HCT116 (cell line): ENCODE data around the gene MYH11. TPM values are rescaled to one million over a fixed set of nuclear protein-coding genes. Genes with fewer than 3 reads are reported as not detected.
"Not testable (repeated sequence)": the region's sequence is repeated elsewhere in the genome, so short reads cannot be mapped to it uniquely, and the experiment has no call there.

Experiments used
- ATAC-seq: fragments of 200-7000 bp; cut with Tn5 transposase; 2 replicates; pipeline ENCODE4 v1.9.1; 2020; ENCODE audit warnings: mild to moderate bottlenecking, moderate library complexity
- BruUV-seq: library from RNA; stranded (reverse); fragments of 400-500 nt; replicated peaks from 2 replicates; lab custom pipeline; 2021; lab: Mats Ljungman, UMichigan
- CTCF ChIA-PET: fragments of 300-600 bp; sonication (Branson Sonifier 250); formaldehyde crosslinking; loops from one replicate; lab custom pipeline; 2021; ENCODE audit warnings: antibody characterized with exemption; lab: Charles Lee
- POLR2A ChIA-PET: fragments of 300-600, 350-600 bp; sonication (Branson Sonifier 250); formaldehyde crosslinking; loops from one replicate; lab custom pipeline; 2021; ENCODE audit warnings: antibody characterized with exemption; lab: Charles Lee
- RAD21 ChIA-PET, 2 experiments: fragments of 300-600 bp; sonication (Branson Sonifier 250); formaldehyde crosslinking; loops; one replicate each; lab custom pipeline; 2023; ENCODE audit warnings: low total read pairs in 2 of 2; ENCODE audit not compliant: uncharacterized antibody in 2 of 2, unreplicated experiment in 2 of 2, low non-redundant PET in 1 of 2; lab: Charles Lee
- DNase-seq: peaks from one replicate; pipeline ENCODE4 v3.0.0-alpha.2; 2010; ENCODE audit warnings: low read depth, low spot score
- H2AFZ ChIP-seq: fragments of 200-600 bp; shearing (Covaris generic), sonication (generic); 2 replicates; pipeline ENCODE4 v1.6.1; 2017; ENCODE audit warnings: low read depth, mixed run types, mixed read lengths, antibody characterized with exemption, low read length; ENCODE audit not compliant: poor library complexity, severe bottlenecking
- H3K27ac ChIP-seq: 2 replicates; pipeline ENCODE4 v1.5.1; 2012; ENCODE audit warnings: low read depth, low read length
- H3K27me3 ChIP-seq: fragments of 200-600 bp; sonication (generic); 2 replicates; pipeline ENCODE4 v1.6.1; 2016; ENCODE audit warnings: mixed run types, low read length, mixed read lengths; ENCODE audit not compliant: insufficient read depth
- H3K36me3 ChIP-seq, 2 experiments: fragments of 200-500 bp in 1 of 2; fragments of 200-600 bp in 1 of 2; sonication (Bioruptor generic) in 1 of 2; sonication (generic) in 1 of 2; 2 replicates each; pipeline versions ENCODE4 v1.5.1 to v1.6.1; 2014 to 2016; ENCODE audit warnings: low read length in 2 of 2, inconsistent platforms in 1 of 2, mixed read lengths in 1 of 2, mixed run types in 1 of 2; ENCODE audit not compliant: insufficient read depth in 2 of 2, control insufficient read depth in 1 of 2
- H3K4me1 ChIP-seq, 2 experiments: fragments of 200-600 bp in 1 of 2; sonication (generic) in 1 of 2; 2 replicates each; pipeline versions ENCODE4 v1.5.1 to v1.6.1; 2012 to 2017; ENCODE audit warnings: low read length in 2 of 2, inconsistent platforms in 1 of 2, mild to moderate bottlenecking in 1 of 2, mixed read lengths in 1 of 2, mixed run types in 1 of 2, moderate library complexity in 1 of 2; ENCODE audit not compliant: insufficient read depth in 2 of 2, control insufficient read depth in 1 of 2
- H3K4me2 ChIP-seq: fragments of 200-600 bp; sonication (generic); 2 replicates; pipeline ENCODE4 v1.6.1; 2017; ENCODE audit warnings: mixed run types, low read length, mixed read lengths
- H3K4me3 ChIP-seq, 2 experiments: fragments of 200-600 bp in 1 of 2; sonication (generic) in 1 of 2; replicated peaks in 1 of 2; 2 replicates each; pipeline ENCODE4 v1.5.1; 2011 to 2016; ENCODE audit warnings: low read length in 2 of 2, control low read depth in 1 of 2, low read depth in 1 of 2, mild to moderate bottlenecking in 1 of 2, mixed read lengths in 1 of 2, mixed run types in 1 of 2
- H3K79me2 ChIP-seq: fragments of 200-600 bp; sonication (generic); 2 replicates; pipeline ENCODE4 v1.6.1; 2017; ENCODE audit warnings: mild to moderate bottlenecking, mixed run types, low read length, moderate library complexity, mixed read lengths; ENCODE audit not compliant: insufficient read depth
- H3K9ac ChIP-seq: fragments of 200-600 bp; sonication (generic); 2 replicates; pipeline ENCODE4 v1.6.1; 2016; ENCODE audit warnings: low read length, mixed read lengths
- H3K9me2 ChIP-seq: fragments of 200-600 bp; sonication (generic), shearing (Covaris generic); 2 replicates; pipeline ENCODE4 v1.6.1; 2017; ENCODE audit warnings: mixed run types, mild to moderate bottlenecking, moderate library complexity; ENCODE audit not compliant: insufficient read depth
- H3K9me3 ChIP-seq, 2 experiments: fragments of 200-500 bp in 1 of 2; fragments of 200-600 bp in 1 of 2; sonication (Bioruptor generic) in 1 of 2; sonication (generic) in 1 of 2; 2 replicates each; pipeline ENCODE4 v1.6.1; 2014 to 2017; ENCODE audit warnings: low read length in 2 of 2, mixed read lengths in 2 of 2, inconsistent platforms in 1 of 2, low read depth in 1 of 2, mild to moderate bottlenecking in 1 of 2, mixed run types in 1 of 2, moderate library complexity in 1 of 2; ENCODE audit not compliant: control insufficient read depth in 1 of 2, insufficient read depth in 1 of 2
- H4K20me1 ChIP-seq: fragments of 200-600 bp; sonication (generic), shearing (Covaris generic); 2 replicates; pipeline ENCODE4 v1.6.1; 2017; ENCODE audit warnings: mixed run types, mild to moderate bottlenecking, moderate library complexity; ENCODE audit not compliant: insufficient read depth
- ATF3 ChIP-seq: IDR thresholded peaks from 2 replicates; pipeline ENCODE4 v1.6.1; 2012
- CEBPB ChIP-seq: IDR thresholded peaks from 2 replicates; pipeline ENCODE4 v1.6.1; 2012; ENCODE audit warnings: low read depth
- EGR1 ChIP-seq: IDR thresholded peaks from 2 replicates; pipeline ENCODE4 v1.6.1; 2012; ENCODE audit warnings: low read depth
- EZH2 ChIP-seq: fragments of 200-600 bp; sonication (generic); IDR thresholded peaks from 2 replicates; pipeline ENCODE4 v1.6.1; 2017; ENCODE audit warnings: antibody characterized with exemption, mixed run types
- EZH2phosphoT487 ChIP-seq: fragments of 200-600 bp; IDR thresholded peaks from 2 replicates; pipeline ENCODE4 v1.6.1; 2018; ENCODE audit warnings: antibody characterized with exemption, borderline replicate concordance
- MAX ChIP-seq: IDR thresholded peaks from 2 replicates; pipeline ENCODE4 v1.6.1; 2012
- RAD21 ChIP-seq: IDR thresholded peaks from 2 replicates; pipeline ENCODE4 v1.6.1; 2012; ENCODE audit warnings: low read depth, mild to moderate bottlenecking
- REST ChIP-seq: IDR thresholded peaks from 2 replicates; pipeline ENCODE4 v1.6.1; 2012; ENCODE audit warnings: low read depth
- SIN3A ChIP-seq: IDR thresholded peaks from 2 replicates; pipeline ENCODE4 v1.6.1; 2012; ENCODE audit warnings: low read depth
- SRF ChIP-seq: IDR thresholded peaks from 2 replicates; pipeline ENCODE4 v1.6.1; 2012; ENCODE audit warnings: low read depth
- ZBTB33 ChIP-seq: IDR thresholded peaks from 2 replicates; pipeline ENCODE4 v1.6.1; 2011; ENCODE audit warnings: mild to moderate bottlenecking, low read length, moderate library complexity; ENCODE audit not compliant: insufficient replicate concordance; ENCODE audit errors: extremely low read depth
- ZFX ChIP-seq: fragments of 450-650 bp; IDR thresholded peaks from 2 replicates; pipeline ENCODE4 v1.6.1; 2017
- ZNF274 ChIP-seq: fragments of 200-500 bp; sonication (Bioruptor generic); IDR thresholded peaks from 2 replicates; pipeline ENCODE4 v1.6.1; 2014; ENCODE audit warnings: mild to moderate bottlenecking, low read depth, low read length, inconsistent platforms
- intact Hi-C: fragments of 100-400 bp; cut with micrococcal nuclease; formaldehyde crosslinking; loops from 2 replicates; pipeline ENCODE4 v1.10.0; 2022
- total RNA-seq: library from RNA; stranded (reverse); gene quantifications from one replicate; pipeline ENCODE4 v1.2.1, GENCODE V29; 2021; ENCODE audit not compliant: unreplicated experiment

MYH11 gene
- total RNA-seq, 1 experiment from 2014 or later = 0.61 TPM

- ChIA-PET RAD21 (no interaction called here), POLR2A (no interaction called here), CTCF (no interaction called here)
- Histone ChIP-seq H3K4me1 (peaks cover 0 to 2% of the 10 kb centered on the region in 2 experiments; a peak in 1 of 4 replicates), H3K36me3 (no peaks in the 10 kb centered on the region), H3K27ac (no peak overlapping the region), H2AFZ (no peak overlapping the region), H3K9me2 (no peaks in the 10 kb centered on the region), H3K4me3 (no peak overlapping the region), H3K27me3 (no peaks in the 10 kb centered on the region), H4K20me1 (no peaks in the 10 kb centered on the region), H3K4me2 (no peak overlapping the region), H3K9ac (no peak overlapping the region), H3K9me3 (no peaks in the 10 kb centered on the region)
- no peak for ATAC-seq
- no peak for DNase-seq
- no TSS peak for BruUV-seq
- TF ChIP-seq EZH2phosphoT487 = no peak
- TF ChIP-seq ZBTB33 = no peak
- TF ChIP-seq ATF3 = no peak
- TF ChIP-seq SIN3A = no peak
- no peak for TF ChIP-seq ZFX
- TF ChIP-seq ZNF274 = no peak
- no peak for TF ChIP-seq RAD21
- TF ChIP-seq EZH2 = no peak
- TF ChIP-seq CEBPB = no peak
- TF ChIP-seq EGR1 = no peak
- TF ChIP-seq REST = no peak
- TF ChIP-seq SRF = no peak
- TF ChIP-seq MAX = no peak
- TF ChIP-seq, all 23 proteins: peak for 0
- intact Hi-C loops = no loop called here
- H3K79me2 ChIP-seq = no peaks in the 10 kb centered on the region
These were observed 66.4 kb downstream of the MYH11 start for GRCh38 chr16:15790458-15790857.

GRCh38 chr16:15789816-15790215 is 67.0 kb downstream of the MYH11 start:
- H3K9ac ChIP-seq, H2AFZ ChIP-seq, H3K9me2 ChIP-seq, ATAC-seq, H3K27me3 ChIP-seq, POLR2A ChIA-PET, H3K4me3 ChIP-seq, H3K79me2 ChIP-seq, intact Hi-C loops, H3K4me2 ChIP-seq, BruUV-seq, H3K4me1 ChIP-seq, H3K36me3 ChIP-seq, RAD21 ChIA-PET, CTCF ChIA-PET, H3K9me3 ChIP-seq, H4K20me1 ChIP-seq, DNase-seq, H3K27ac ChIP-seq: not testable (repeated sequence)
